Measurements from ENCODE around the gene MGAT1.
"Not testable (repeated sequence)": the region's sequence is repeated elsewhere in the genome, so short reads cannot be mapped to it uniquely, and the experiment has no call there.

MGAT1 gene

GRCh38 chr5:180785121-180785781 is 17.4 kb downstream of the MGAT1 start:
- DNase-seq (ENCODE audit: low spot score): peak; percentile 83

GRCh38 chr5:180784497-180785097 is 18.0 kb downstream of the MGAT1 start:
- DNase-seq (ENCODE audit: low spot score): peak; percentile 78

- DNase-seq (ENCODE audit: low spot score): no peak
Observed at GRCh38 chr5:180783340-180784052, 19.1 kb downstream of the MGAT1 start.

GRCh38 chr5:180782748-180783147 is 19.9 kb downstream of the MGAT1 start:
- no peak for DNase-seq (ENCODE audit: low spot score)

DNA sequence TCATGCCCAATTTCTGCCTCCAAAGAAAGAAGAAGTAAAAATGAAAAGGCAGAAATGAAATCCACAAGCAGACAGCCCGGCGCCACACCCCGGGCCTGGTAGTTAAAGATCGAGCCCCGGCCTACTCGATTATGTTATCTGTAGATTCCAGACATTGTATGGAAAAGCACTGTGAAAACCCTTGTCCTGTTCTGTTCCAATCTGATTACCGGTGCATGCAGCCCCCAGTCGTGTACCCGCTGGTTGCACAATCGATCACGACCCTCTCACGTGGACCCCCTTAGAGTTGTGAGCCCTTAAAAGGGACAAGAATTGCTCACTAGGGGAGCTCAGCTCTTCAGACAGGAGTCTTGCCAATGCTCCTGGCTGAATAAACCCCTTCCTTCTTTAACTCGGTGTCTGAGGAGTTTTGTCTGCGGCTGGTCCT is 20.7 kb downstream of the MGAT1 start:
- not testable (repeated sequence) for DNase-seq (ENCODE audit: low spot score)

DNA sequence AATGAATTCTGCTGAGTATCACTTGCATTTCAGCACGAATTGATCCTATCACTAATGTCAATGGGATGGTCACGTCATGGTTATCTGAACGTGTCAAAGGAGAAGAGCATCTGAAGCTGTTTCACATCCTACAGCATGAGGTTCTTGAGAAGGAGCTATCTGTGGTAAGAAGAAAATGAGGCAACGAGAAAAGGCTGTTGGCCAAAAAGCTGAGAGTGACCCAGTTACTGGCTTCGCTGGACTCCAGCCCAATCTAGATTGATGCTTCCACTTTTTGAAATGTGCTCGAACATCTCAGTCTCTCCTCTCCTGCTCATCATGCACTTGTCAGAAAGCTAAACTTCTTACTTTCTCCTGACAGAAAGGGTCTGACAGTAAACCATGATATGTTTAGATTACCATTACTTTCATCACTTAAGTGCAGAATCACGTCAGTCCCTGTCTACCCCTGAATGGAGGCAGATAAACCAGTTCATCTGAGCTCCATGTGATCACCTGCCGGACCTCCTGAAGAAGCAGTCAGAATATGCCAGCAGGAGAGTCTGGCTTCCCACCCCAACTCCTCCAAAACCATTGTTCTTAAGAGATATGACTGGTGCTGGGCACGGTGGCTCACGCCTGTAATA is 22.5 kb downstream of the MGAT1 start:
- DNase-seq (ENCODE audit: low spot score): no peak

DNA sequence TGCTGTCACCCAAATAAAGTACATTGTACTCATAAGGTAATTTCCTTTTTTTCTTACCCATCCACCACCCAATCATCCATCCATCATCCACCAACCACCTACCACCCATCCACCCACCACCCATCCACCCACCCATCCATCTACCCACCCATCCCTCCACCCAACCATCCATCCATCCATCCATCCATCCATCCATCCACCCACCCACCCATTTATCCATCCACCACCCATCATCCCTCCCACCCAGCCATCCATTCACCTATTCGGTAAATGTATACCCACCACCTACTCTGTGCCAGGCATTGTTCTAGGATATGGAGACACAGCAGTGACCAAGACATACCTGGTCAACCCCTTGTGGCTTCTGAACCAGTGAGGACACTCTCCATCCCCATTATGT is 25.1 kb downstream of the MGAT1 start:
- no peak for DNase-seq (ENCODE audit: low spot score)

GRCh38 chr5:180776376-180776775 is 26.2 kb downstream of the MGAT1 start:
- DNase-seq (ENCODE audit: low spot score): no peak

- DNase-seq (ENCODE audit: low spot score): no peak
Observed at GRCh38 chr5:180775624-180776023, 27.0 kb downstream of the MGAT1 start.

DNA sequence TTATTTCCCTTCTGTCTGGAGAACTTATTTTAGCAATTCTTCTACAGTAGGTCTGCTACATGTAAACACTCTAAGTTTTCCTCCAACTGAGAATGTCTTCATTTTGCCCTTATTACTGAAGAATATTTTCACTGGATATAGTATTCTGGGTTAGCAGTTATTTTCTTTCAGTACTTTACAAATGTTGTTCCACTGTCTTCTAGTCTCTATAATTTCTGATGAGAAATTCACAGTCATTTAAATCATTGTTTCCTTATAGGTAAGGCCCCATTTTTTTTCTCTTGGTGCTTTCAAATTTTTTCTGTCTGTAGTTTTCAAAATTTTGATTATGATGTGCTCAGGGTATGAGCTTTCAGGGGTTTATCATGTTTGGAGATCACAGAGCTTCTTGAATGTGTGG is 30.8 kb downstream of the MGAT1 start:
- no peak for DNase-seq (ENCODE audit: low spot score)

DNA sequence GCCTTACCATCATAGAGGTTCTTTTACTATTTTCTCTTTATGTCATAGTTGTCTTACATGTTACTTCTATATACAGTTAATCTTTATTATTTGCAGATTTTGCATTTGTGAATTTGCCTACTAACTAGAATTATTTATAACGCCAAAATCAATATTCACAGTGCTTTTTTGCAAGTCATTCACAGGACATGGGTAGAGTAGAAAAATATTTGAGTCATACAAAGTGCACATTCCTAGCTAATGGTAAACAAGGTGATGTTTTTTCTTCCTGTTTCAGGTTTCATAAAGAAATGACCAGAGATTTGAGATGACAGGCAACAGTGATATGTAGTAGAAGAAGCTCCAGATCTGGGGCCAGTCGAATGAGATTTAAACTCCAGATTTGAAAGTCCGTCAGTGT is 32.8 kb downstream of the MGAT1 start:
- no peak for DNase-seq (ENCODE audit: low spot score)

- DNase-seq (ENCODE audit: low spot score): no peak
Observed at GRCh38 chr5:180755601-180756000, 47.0 kb downstream of the MGAT1 start.

DNA sequence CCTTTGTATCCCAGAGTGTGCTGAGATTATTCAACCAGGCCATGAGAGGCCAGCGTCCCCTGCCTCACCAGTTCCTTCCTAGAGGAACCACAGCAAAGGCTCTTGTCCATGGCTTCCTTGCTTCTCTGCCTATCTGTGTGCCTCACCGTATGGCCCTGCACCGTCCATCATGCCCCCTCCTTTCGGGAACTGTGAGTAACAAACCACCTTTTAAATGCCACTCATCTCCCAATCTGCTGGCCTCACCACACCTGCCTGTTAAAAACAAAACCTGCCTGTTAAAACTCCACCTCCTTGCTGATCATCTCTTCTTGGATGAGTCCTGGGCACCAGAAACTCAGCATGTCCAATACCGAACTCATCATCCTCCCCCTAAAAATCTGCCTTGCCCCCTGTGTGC is 58.4 kb downstream of the MGAT1 start:
- DNase-seq (ENCODE audit: low spot score): no peak

DNA sequence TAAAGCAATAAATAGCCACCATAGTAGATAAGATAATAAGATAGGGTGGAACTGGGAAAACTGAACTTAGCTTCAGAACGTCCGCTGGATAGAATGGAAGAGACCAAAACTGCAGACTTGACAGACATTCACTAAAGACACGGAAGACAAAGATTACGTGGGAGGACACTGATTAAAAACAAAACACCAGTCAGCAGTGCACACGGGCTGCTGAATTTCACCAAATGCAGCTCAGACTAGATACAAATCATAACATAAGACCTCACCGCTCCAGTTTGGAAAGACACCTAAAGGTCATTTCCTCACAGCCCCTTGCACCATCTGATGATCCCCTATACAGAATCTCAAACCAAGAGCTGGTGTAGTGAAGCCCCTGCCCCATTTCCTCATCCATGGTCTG is 59.9 kb downstream of the MGAT1 start:
- DNase-seq (ENCODE audit: low spot score): no peak

DNA sequence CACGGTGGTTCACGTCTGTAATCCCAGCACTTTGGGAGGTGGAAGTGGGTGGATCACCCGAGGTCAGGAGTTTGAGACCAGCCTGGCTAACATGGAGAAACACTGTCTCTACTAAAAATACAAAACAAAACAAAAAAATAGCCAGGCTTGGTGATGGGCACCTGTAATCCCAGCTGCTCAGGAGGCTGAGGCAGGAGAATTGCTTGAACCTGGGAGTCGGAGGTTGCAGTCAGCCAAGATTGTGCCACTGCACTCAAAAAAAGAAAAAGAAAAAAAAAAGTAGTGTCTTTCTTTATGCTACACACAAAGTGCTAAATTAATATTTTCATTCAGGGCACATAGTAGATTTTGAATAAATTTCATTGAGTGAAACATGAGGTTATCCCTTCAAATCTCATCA is 61.7 kb downstream of the MGAT1 start:
- DNase-seq (ENCODE audit: low spot score): not testable (repeated sequence)

DNA sequence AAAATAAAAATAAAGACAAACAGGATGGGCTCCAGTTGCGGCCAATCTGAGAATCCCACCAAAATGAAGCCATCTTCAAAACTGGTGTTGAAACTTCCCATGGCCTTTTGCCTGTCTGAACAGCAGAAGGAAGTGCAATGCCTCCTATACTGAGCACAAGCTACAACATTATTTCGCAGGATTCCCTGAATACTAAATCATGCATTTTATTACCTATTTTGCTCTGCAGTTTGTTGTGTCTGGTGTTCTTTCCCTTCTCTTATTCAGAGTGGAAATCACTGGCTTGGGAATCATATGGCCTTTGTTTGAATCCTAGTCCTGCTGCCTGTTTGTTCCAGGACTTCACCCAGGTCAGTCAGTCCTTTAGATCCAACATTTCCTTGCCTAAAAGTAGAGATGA is 62.6 kb downstream of the MGAT1 start, which contains the start of gene OR2Y1:
Gene OR2Y1 (minus strand): TSS at position 101 of the 400 bp plus-strand sequence. CDS start 0 bp downstream, at position 101.
- DNase-seq (ENCODE audit: low spot score): no peak

DNA sequence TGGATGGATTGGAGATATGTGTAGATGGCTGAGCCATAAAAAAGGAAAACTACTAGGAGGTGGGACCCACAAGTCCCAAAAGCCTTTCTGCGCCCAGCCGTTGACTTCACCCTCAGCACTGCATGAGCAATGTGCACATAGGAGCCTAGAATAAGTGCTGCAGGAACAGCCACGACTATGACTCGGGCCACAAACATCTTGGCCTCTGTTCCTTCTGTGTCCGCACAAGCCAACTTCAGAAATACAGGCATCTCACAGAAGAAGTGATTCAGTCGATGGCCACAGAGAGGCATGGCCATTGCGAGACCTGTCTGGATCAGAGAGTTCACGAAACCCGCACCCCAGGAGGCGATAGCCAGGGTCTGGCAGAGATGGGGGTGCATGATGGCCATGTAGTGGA is 63.3 kb downstream of the MGAT1 start:
- DNase-seq (ENCODE audit: low spot score): no peak

- no peak for DNase-seq (ENCODE audit: low spot score)
Observed at GRCh38 chr5:180736536-180736935, 66.1 kb downstream of the MGAT1 start.

Data from hepatic stellate cell (primary cell).